Fibroblast of the aortic adventitia (primary cell): Measurements from ENCODE around the gene FBXL13. TPM values are rescaled to one million over a fixed set of nuclear protein-coding genes. Genes with fewer than 3 reads are reported as not detected.
"Not testable (repeated sequence)": the region's sequence is repeated elsewhere in the genome, so short reads cannot be mapped to it uniquely, and the experiment has no call there.

Experiments used
- DNase-seq: peaks from one replicate; pipeline ENCODE4 v3.0.0-alpha.2; 2010; ENCODE audit warnings: low read depth
- H3K4me3 ChIP-seq: 2 replicates; pipeline ENCODE4 v1.5.1; 2011; ENCODE audit warnings: low read depth, mild to moderate bottlenecking, control low read depth, low read length, moderate library complexity
- total RNA-seq: library from RNA; depleted of rRNA; stranded (reverse); fragments of >200 nt; gene quantifications from 2 replicates; pipeline ENCODE4 v1.2.3, GENCODE V29; 2012; ENCODE audit warnings: low replicate concordance
- TF ChIP-seq, protein P1 (sequence below): IDR thresholded peaks from 2 replicates; pipeline ENCODE4 v1.5.1; 2011; ENCODE audit warnings: mild to moderate bottlenecking, low read length, control low read depth, inconsistent platforms; ENCODE audit not compliant: insufficient read depth

Gene FBXL13
- total RNA-seq, 1 donor: 3.4 TPM

DNA sequence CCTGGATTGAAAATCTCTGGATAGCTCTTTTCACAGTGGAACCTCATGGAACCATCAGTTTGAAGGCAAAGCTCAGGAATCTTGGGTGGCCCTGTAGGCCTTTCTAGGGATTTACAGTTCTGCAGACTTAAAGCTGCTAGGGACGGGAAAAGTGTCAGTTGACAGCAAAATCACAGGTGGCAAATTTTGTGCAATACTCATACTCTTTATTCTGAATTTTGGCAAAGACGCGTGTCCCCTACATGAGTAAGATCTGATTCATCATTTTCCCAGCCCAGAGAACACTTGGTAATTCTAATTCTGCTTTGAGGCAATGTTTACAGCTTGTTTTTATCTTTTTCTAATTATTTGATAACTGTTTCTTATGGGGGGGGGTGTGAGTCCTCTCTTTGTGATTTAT, 158.2 kb downstream of the FBXL13 start:
- peak; percentile 87 for DNase-seq
- H3K4me3 ChIP-seq: no peak overlapping the region
- TF ChIP-seq, protein P1, sequence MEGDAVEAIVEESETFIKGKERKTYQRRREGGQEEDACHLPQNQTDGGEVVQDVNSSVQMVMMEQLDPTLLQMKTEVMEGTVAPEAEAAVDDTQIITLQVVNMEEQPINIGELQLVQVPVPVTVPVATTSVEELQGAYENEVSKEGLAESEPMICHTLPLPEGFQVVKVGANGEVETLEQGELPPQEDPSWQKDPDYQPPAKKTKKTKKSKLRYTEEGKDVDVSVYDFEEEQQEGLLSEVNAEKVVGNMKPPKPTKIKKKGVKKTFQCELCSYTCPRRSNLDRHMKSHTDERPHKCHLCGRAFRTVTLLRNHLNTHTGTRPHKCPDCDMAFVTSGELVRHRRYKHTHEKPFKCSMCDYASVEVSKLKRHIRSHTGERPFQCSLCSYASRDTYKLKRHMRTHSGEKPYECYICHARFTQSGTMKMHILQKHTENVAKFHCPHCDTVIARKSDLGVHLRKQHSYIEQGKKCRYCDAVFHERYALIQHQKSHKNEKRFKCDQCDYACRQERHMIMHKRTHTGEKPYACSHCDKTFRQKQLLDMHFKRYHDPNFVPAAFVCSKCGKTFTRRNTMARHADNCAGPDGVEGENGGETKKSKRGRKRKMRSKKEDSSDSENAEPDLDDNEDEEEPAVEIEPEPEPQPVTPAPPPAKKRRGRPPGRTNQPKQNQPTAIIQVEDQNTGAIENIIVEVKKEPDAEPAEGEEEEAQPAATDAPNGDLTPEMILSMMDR: peak; percentile 40

DNA sequence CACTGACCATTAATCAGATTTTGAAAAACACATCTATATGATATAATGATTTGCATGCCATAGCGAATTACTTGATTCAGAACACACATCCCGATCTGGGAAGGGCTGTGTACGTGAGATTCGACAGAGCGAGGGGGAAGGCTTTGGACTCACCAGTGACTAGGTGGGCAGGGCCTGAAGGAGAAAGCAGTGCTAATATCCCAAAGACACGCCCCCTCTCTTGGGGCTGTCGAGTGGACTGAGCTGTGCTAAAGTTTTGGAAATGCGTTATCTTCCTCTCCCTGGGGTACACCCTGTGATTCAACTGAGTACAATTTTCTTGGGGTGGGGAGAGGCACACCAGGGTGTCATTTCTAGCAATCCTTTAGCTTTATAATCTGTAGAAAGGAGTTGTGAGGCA, 160.0 kb downstream of the FBXL13 start:
- TF ChIP-seq, protein P1: no peak
- peak; percentile 99 for DNase-seq
- peak overlapping the region; percentile 82 for H3K4me3 ChIP-seq

DNA sequence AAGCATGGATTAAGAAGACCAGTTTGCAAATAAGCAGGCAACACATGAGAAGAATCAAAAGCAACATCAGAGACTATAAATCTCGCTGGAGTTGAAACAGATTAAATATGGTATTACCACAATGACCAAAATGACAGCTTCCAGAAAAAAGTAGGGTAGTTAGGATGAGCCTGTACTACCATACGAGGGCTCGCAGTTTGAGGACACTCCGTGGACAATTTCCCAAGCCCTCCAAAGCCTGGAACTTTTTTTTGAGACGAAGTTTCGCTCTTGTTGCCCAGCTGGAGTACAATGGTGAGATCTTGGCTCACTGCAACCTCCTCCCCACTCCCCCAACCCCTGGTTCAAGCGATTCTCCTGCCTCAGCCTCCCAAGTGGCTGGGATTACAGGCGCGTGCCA, 160.8 kb downstream of the FBXL13 start:
- DNase-seq: peak; percentile 47
- H3K4me3 ChIP-seq: peak overlapping the region; percentile 82
- TF ChIP-seq, protein P1: no peak

DNA sequence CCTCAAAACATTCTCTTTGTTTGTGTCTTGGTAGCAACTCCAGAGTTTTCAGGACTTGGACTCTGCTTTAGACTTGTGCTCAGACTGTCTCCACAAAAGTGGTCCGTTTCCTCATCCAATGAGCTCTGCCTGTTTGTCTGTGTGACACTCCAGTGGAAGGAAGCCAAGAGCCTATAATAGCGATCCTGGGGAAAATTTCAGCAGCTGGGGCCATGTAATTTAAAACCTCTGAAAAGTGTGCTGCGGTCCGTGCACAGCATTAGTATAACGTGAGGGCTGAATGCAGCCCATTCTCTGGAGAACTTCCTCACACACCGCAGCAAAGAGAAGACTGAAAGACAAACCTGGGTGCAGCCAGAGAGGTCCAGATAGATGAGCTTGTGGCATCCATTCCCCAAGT, 161.9 kb downstream of the FBXL13 start, which contains the start of gene LRRC17:
Gene LRRC17 (plus strand): TSS at position 259 of the 400 bp plus-strand sequence. CDS start 20,914 bp downstream, outside the sequence.
- DNase-seq: peak; percentile 94
- TF ChIP-seq, protein P1: no peak
- H3K4me3 ChIP-seq: peak within 1 kb of the TSS; percentile 82

DNA sequence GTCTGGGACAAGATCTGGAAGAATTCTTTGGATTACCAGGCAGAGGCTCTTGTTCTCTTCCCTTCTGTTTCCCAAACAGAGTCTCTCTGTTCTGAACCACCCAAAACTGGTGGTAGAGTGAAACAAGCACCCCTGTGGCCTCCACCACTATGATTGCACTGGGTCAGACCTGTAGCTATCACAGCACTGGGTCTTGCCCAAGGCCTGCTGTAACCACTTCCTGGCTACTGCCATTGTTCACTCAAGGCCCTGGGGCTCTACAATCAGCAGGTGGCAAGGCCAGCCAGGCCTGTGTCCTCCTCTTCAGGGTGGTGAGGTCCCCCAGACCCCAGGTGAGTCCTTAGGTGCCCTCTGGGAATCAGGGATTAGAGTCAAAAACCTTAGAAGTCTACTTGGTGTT, 165.9 kb downstream of the FBXL13 start:
- TF ChIP-seq, protein P1: no peak
- no peak for DNase-seq
- no peak overlapping the region for H3K4me3 ChIP-seq

DNA sequence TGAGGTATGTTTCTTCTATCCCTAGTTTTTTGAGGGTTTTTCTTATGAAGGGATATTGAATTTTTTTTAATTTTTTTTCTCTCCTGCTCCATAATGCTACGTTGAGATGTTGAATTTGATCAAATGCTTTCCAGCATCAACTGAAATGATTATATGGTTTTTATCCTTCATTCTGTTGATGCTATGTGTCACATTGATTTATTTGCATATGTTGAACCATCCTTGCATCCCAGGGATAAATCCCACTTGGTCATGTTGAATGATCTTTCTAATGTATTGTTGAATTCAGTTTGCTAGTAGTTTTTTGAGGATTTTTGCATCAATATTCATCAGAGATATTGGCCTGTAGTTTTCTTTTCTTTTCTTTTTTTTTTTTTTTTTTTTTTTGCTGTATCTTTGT, 171.0 kb downstream of the FBXL13 start:
- not testable (repeated sequence) for H3K4me3 ChIP-seq, DNase-seq

DNA sequence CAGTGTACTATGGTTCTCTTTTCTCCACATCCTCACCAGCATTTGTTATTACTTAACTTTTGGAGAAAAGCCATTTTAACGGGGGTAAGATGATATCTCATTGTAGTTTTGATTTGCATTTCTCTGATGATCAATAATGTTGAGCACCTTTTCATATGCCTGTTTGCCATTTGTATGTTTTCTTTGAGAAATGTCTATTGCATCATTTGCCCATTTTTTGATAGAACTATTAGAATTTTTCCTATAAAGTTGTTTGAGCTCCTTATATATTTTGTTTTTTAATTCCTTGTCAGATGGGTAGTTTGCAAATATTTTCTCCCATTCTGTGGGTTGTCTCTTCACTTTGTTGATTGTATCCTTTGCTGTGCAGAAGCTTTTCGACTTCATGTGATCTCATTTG, 172.5 kb downstream of the FBXL13 start:
- not testable (repeated sequence) for DNase-seq

DNA sequence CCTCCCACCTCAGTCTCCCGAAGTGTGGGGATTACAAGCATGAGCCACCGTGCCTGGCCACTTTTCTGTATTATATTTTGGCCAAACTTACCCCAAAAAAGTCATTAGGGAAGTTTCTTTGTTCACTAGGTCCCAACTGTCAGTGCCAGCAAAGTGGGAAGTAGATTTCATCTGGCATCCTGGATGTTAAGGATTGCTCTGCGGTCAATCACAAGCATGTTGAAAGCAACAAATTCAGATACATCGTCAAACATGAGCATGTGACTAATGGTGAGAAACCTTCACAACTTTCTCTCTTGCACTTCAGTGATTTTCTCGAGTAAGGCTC, 176.1 kb downstream of the FBXL13 start:
- no peak overlapping the region for H3K4me3 ChIP-seq
- DNase-seq: no peak

More for the DNA sequence above, 172.5 kb downstream of the FBXL13 start:
- H3K4me3 ChIP-seq: not testable (repeated sequence)

More for the DNA sequence above, 176.1 kb downstream of the FBXL13 start:
- TF ChIP-seq, protein P1: no peak
